Thyroid gland (tissue), 4 donors: ENCODE data around the gene FOXC2.

ENCODE experiments used
- POLR2A ChIP-seq, 2 donors: fragments of 450-650 bp; IDR thresholded peaks; one replicate each; pipeline ENCODE4 v1.6.1; 2017; ENCODE audit warnings: antibody characterized with exemption in 2 of 2, mild to moderate bottlenecking in 2 of 2, moderate library complexity in 1 of 2
- TF ChIP-seq, protein P1 (sequence below), 6 experiments: fragments of 200-600 bp in 3 of 6; fragments of 450-650 bp in 3 of 6; sonication (generic) in 3 of 6; IDR thresholded peaks; one replicate each; pipeline ENCODE4 v1.5.1; 2016 to 2019; ENCODE audit warnings: antibody characterized with exemption in 6 of 6, mild to moderate bottlenecking in 2 of 6, inconsistent platforms in 1 of 6, moderate library complexity in 1 of 6

DNA sequence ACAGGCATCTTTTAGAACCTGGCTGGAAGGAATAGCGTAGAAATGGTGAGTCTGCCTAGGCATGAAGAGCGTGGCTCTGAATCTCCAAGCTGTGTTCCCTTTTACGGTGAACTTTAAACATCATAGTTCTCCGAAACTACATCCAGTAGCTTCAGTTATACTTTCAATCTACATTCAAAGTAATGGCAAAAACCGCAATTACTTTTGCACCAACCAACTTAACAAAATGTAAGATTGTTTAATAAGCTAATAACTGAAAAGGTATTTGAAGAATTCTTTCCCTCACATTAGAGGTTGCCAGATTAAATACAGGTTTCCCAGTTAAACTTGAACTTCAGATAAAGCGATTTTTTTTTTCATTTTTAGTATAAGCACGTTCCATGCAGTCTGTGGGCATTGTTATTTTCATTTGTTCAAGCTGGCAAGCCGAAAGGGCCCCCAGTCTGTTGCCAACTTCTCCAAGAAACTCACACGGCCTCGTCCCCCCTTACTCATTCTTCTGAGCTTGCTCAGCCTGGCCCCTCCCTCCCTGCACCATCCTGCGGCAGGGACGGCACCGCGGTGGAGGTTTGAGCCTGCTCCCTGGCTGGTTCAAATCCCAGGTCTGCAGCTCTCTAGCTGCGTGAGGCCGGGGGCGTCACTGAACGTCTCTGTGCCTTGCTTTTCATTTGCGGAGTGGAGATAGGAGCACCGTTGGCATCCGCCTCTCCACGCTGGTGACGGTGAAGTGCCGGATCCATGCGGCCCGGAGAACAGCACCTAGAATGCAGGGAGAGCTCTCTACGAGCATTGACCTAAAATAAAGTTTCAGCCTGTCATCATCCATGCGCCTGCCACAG is 8.1 kb upstream of the FOXC2 start:
- TF ChIP-seq, protein P1, sequence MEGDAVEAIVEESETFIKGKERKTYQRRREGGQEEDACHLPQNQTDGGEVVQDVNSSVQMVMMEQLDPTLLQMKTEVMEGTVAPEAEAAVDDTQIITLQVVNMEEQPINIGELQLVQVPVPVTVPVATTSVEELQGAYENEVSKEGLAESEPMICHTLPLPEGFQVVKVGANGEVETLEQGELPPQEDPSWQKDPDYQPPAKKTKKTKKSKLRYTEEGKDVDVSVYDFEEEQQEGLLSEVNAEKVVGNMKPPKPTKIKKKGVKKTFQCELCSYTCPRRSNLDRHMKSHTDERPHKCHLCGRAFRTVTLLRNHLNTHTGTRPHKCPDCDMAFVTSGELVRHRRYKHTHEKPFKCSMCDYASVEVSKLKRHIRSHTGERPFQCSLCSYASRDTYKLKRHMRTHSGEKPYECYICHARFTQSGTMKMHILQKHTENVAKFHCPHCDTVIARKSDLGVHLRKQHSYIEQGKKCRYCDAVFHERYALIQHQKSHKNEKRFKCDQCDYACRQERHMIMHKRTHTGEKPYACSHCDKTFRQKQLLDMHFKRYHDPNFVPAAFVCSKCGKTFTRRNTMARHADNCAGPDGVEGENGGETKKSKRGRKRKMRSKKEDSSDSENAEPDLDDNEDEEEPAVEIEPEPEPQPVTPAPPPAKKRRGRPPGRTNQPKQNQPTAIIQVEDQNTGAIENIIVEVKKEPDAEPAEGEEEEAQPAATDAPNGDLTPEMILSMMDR (IDR thresholded peaks at IDR 0.05), result no peak
- TF ChIP-seq POLR2A (IDR thresholded peaks at IDR 0.05), result no peak
